ENCODE data around the gene UACA. TPM values are rescaled to one million over a fixed set of nuclear protein-coding genes. Genes with fewer than 3 reads are reported as not detected.

The UACA gene
- total and polyA plus RNA-seq, 2 experiments from 2014 or later = 21.5 to 35.8 TPM

- no peak for ATAC-seq
- Mint-ChIP-seq H3K27me3 (ENCODE audit: insufficient read depth, low read depth, poor library complexity) (peaks cover 1% of the 10 kb centered on the region), H3K9me3 (no peaks in the 10 kb centered on the region), H3K4me3 (no peak overlapping the region), H3K4me1 (no peaks in the 10 kb centered on the region), H3K27ac (no peak overlapping the region), H3K36me3 (ENCODE audit: low read depth) (no peaks in the 10 kb centered on the region)
- H3F3A ChIP-seq (replicated peaks; ENCODE audit: low read depth) = no peaks in the 10 kb centered on the region
- H3K36me3 ChIP-seq (ENCODE audit: insufficient read depth) = no peaks in the 10 kb centered on the region
- no peaks in the 10 kb centered on the region for H4K20me1 ChIP-seq (replicated peaks; ENCODE audit: insufficient read depth)
- H3K9me2 ChIP-seq (ENCODE audit: insufficient read depth) = no peaks in the 10 kb centered on the region
- no peak for DNase-seq (ENCODE audit: low spot score)
- H3K27me3 ChIP-seq (ENCODE audit: insufficient read depth) = no peaks in the 10 kb centered on the region
- no peaks in the 10 kb centered on the region for H3K79me2 ChIP-seq (replicated peaks; ENCODE audit: insufficient read depth)
- no peak overlapping the region for H3K4me3 ChIP-seq
- H2AFZ ChIP-seq = no peak overlapping the region
- TF ChIP-seq ZNF114 (CRISPR knock-in tag; IDR thresholded peaks at IDR 0.05) = no peak
- TF ChIP-seq, protein P1, sequence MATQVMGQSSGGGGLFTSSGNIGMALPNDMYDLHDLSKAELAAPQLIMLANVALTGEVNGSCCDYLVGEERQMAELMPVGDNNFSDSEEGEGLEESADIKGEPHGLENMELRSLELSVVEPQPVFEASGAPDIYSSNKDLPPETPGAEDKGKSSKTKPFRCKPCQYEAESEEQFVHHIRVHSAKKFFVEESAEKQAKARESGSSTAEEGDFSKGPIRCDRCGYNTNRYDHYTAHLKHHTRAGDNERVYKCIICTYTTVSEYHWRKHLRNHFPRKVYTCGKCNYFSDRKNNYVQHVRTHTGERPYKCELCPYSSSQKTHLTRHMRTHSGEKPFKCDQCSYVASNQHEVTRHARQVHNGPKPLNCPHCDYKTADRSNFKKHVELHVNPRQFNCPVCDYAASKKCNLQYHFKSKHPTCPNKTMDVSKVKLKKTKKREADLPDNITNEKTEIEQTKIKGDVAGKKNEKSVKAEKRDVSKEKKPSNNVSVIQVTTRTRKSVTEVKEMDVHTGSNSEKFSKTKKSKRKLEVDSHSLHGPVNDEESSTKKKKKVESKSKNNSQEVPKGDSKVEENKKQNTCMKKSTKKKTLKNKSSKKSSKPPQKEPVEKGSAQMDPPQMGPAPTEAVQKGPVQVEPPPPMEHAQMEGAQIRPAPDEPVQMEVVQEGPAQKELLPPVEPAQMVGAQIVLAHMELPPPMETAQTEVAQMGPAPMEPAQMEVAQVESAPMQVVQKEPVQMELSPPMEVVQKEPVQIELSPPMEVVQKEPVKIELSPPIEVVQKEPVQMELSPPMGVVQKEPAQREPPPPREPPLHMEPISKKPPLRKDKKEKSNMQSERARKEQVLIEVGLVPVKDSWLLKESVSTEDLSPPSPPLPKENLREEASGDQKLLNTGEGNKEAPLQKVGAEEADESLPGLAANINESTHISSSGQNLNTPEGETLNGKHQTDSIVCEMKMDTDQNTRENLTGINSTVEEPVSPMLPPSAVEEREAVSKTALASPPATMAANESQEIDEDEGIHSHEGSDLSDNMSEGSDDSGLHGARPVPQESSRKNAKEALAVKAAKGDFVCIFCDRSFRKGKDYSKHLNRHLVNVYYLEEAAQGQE (IDR thresholded peaks at IDR 0.05; ENCODE audit: unreplicated experiment) = no peak
- no peak for TF ChIP-seq POLR2AphosphoS5 (IDR thresholded peaks at IDR 0.05; ENCODE audit: low read depth)
- no peak for TF ChIP-seq EZH2 (IDR thresholded peaks at IDR 0.05; ENCODE audit: low read depth, unreplicated experiment)
- TF ChIP-seq NANOG (IDR thresholded peaks at IDR 0.05; ENCODE audit: borderline replicate concordance) = no peak
- no peak for TF ChIP-seq EZH2phosphoT487 (IDR thresholded peaks at IDR 0.05; ENCODE audit: unreplicated experiment)
- no peak for TF ChIP-seq STAT1 (IDR thresholded peaks at IDR 0.05; ENCODE audit: unreplicated experiment)
- TF ChIP-seq ETS1 (IDR thresholded peaks at IDR 0.05) = no peak
- H3K27ac ChIP-seq (ENCODE audit: low read depth) = no peak overlapping the region
- H3K4me2 ChIP-seq = no peak overlapping the region
- no peaks in the 10 kb centered on the region for H3K4me1 ChIP-seq (ENCODE audit: insufficient read depth)
Measured at GRCh38 chr15:70652341-70652740, 111.0 kb downstream of the UACA start.

DNA sequence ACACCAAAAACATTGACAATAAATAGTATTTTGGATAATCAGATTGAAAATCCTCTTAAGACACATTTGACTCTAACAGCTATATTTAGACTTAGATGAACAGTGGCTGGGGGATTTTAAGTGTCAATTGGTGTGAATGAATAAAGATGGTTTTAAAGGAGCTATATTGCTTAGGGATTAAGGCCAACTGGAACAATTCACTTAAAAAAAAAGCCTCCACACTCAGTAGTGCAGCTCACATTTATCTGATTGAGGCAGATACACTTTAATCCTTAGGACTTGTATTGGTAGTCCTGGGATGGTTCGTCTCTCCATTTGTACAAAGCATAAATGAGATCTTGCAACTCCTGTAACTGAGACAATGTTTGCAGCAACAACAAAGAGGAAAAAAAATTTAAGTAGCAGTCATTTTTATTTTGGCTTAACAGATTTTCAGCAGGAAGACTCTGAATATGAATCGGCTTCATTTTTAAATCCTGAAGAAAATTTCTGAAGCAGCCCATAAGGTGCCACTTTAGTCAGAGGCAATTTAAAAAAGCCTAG lies 112.0 kb downstream of the UACA start:
- H3K36me3 Mint-ChIP-seq (ENCODE audit: low read depth) = no peaks in the 10 kb centered on the region
- DNase-seq (ENCODE audit: low spot score) (no peak), ATAC-seq (no peak)
- Histone ChIP-seq H2AFZ (no peak overlapping the region), H3K4me2 (no peak overlapping the region), H3K27ac (ENCODE audit: low read depth) (no peak overlapping the region), H3K79me2 (replicated peaks; ENCODE audit: insufficient read depth) (no peaks in the 10 kb centered on the region), H3K36me3 (ENCODE audit: insufficient read depth) (no peaks in the 10 kb centered on the region), H3F3A (replicated peaks; ENCODE audit: low read depth) (no peaks in the 10 kb centered on the region), H3K4me3 (no peak overlapping the region), H4K20me1 (replicated peaks; ENCODE audit: insufficient read depth) (no peaks in the 10 kb centered on the region), H3K4me1 (ENCODE audit: insufficient read depth) (no peaks in the 10 kb centered on the region), H3K27me3 (ENCODE audit: insufficient read depth) (no peaks in the 10 kb centered on the region), H3K9me2 (ENCODE audit: insufficient read depth) (no peaks in the 10 kb centered on the region)
- H3K27ac Mint-ChIP-seq = no peak overlapping the region
- H3K27me3 Mint-ChIP-seq (ENCODE audit: insufficient read depth, low read depth, poor library complexity) = peaks cover 1% of the 10 kb centered on the region
- H3K9me3 Mint-ChIP-seq = no peaks in the 10 kb centered on the region
- no peaks in the 10 kb centered on the region for H3K4me1 Mint-ChIP-seq
- no peak overlapping the region for H3K4me3 Mint-ChIP-seq
- no peak for TF ChIP-seq EZH2phosphoT487 (IDR thresholded peaks at IDR 0.05; ENCODE audit: unreplicated experiment)
- TF ChIP-seq ZNF331 (CRISPR knock-in tag; IDR thresholded peaks at IDR 0.05; ENCODE audit: low read depth) = no peak
- TF ChIP-seq ZNF462 (CRISPR knock-in tag; IDR thresholded peaks at IDR 0.05) = no peak
- TF ChIP-seq ZNF114 (CRISPR knock-in tag; IDR thresholded peaks at IDR 0.05) = no peak
- TF ChIP-seq EZH2 (IDR thresholded peaks at IDR 0.05; ENCODE audit: low read depth, unreplicated experiment) = no peak

All from GM23338 (cell line).